NCI-H2171 treated with DMSO at 0.1 percent for 48 hours (cell line): ENCODE data around the gene CARD10.

Source experiments
- DNase-seq: peaks from one replicate; lab custom pipeline; 2025; lab: John Stamatoyannopoulos, UW

CARD10 gene

DNA sequence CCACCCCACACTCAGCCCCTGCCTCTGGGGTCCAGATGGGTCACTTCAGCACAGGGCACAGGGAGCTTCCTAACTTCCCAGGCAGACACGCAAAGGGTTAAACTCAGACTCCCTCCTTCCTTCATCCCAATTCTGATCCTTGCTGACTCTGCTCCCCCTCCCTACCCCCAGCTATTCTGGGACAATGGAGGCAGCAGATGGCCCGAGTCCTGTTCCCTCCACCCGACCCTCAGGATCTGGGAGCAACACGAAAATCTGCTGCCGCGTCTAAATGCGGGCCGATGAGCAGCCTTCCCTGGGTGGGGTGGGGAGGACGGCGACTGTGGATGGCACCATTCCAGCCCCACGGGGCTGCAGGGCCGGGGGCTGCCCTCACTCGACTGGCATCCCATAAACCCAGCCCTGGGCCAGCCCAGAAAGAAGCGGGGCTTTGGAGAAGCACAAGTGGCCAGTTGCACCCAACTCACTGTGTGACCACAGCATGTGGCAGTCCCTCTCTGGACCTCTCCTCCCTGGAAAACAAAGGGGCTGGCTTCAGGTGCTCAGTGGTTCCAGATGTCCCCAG, 51.7 kb downstream of the CARD10 start:
- DNase-seq: peak; percentile 93

DNA sequence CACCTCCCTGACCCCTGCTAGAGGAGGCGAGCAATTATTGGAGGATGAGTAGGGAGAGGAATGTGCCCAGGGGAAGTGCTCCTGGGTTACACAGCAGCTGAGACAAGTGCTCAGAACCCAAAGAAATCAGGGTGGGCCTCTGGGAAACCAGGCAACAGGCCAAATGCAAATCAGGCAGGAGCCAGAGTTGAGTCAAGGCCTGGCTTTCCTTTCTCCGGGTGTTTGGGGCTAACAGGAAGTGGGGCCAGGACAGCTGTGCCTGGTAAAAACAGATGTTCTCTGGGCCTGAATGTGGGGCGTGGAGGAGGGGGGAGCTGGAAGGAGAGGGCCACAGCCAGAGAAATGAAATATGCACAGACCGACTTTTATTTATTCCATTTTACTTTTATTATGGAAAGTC, 55.0 kb downstream of the CARD10 start:
- peak; percentile 91 for DNase-seq

DNA sequence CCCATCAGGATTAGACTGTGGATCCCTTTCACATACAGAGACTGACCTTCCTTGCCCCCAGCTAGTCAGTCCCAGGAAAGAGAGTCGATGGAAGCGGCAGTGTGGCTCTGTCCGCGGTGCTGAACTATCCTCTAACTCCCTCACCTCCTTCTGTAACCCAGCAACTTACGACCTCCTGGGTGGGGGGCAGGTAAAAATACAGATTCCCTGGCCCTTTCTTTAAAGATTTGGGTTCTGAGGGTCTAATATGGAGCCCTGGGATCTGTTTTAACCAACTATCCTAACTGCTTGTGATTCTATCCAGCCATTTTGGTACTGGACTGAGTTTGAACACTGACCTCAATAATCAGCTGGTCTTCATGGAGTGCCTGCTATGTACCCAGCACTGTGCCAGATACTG, 56.2 kb downstream of the CARD10 start:
- DNase-seq: no peak

DNA sequence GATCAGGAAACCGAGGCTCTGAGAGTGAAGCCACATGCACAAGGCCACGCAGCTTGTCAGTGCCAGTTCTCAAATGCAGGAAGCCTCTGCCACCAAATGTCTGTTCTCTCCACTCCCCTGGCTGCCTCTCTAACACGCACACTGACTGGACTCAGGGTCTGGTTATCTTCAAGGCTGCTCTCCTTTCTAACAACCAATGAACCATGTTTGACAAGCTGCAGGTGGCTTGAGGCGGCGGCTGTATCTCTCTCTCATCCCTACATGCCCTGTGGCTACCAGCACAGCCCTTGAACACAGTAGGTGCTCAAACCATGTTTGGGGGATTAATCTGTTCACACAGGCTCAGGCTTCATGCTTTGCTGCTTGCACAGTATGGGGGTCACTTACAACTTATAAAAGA, 56.8 kb downstream of the CARD10 start:
- no peak for DNase-seq

DNA sequence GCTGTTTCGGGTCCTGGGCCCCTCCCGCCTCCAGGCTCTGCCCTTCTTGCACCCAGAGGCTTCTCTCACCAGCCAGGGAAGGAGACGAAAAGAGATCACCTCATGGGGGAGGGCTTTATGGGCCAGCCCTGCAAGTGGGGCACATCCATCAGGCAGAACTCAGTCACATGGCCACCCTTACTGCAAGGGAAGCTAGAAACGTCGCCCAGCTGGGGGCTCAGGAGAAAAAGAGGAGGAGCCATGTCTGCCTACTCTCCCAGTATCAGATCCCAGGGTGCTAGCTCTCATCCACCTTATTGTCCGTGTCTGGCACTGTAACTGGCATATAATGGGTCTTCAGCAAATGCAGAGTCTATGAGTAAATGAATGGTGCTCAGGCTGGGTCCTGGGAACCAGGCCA, 57.3 kb downstream of the CARD10 start:
- DNase-seq: peak; percentile 72

DNA sequence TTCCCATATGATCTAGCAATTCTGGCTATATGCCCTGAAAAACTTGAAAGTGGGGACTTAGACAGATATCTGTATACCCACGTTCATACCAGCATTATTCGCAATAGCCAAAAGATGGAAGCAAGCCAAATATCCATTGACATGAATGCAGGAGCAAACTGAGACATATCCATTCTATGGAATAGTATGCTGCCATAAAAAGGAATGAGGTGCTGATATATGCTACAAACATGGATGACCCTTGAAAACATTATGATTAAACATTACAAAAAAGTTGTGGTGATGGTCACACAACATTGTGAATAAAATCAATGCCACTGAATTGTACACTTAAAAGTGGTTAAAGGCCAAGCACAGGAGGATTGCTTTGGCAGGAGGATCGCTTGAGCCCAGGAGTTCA, 58.5 kb downstream of the CARD10 start:
- no peak for DNase-seq

DNA sequence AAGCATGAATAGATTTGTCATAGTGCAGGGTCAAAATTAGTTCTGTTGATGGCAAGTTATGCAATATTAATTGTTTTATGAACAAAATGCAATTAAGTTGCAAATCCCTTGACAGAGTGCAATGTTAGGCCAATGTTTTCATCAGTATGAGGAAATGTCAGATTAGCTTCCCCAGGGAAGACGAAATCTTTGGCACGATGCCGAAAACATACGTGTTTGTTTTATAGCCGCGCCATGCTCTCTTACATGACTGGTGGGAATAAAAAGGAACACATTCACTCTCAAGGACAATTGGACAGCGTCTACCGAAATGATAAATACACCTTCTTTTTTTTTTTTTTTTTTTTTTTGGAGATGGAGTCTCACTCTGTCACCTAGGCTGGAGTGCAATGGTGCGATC, 60.0 kb downstream of the CARD10 start:
- peak; percentile 76 for DNase-seq

DNA sequence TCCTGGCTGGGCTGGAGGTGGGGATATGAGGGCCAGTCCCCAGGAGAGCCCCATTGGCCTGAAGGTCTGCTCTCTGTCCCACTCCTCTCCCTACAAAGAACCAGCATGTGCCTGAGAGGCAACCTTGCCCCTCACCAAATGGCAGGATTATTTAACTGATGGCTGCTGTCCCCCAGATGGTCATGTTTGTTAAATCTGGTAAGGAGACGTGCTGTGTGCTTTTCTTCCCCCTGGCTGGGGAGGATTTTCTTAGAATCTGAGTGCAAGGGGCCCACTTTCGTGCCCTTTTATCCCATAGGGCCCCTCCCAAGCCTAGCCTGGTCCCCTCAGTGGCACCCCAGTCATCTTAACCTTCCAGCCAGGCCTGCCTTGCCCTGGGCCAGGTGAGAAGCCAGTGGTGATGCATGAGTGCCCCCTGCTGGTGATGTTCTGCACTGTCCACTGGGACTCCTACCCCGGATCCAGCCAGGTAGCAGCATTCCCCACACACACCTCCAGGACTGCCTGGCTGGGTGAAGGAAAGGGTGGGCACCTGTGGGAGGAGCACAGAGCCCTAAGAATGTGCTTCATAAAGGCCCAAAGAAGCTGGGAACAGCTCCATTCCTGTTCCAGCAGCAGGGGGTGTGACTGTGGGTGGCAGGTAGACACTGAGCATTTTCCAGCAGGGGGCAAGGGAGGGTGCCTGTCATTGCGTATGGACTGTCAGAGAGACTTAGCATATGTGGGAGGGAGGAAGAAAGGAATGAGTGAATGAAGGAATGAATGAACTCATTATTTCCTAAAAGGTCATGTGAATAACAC, 61.9 kb downstream of the CARD10 start:
- peak; percentile 79 for DNase-seq

DNA sequence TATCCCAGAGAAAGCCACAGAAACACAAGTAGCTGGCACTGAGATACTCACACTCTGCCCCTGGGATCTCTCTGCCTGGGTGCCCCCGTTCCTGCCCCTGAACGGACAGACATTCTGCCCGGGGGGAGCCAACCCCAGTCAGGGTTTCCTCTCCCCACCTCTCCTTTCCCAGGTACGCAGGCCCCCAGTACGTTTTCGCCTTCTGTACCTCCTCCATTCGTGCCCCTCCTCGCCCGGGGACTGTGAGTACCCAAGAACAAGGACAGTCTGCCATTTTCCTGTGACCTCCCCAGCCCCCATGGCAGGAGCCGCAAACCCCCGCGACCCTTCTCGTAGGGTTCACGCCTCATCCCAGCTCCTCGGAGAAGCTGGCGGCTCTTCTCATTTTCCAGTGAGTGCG, 62.9 kb downstream of the CARD10 start:
- DNase-seq: no peak

DNA sequence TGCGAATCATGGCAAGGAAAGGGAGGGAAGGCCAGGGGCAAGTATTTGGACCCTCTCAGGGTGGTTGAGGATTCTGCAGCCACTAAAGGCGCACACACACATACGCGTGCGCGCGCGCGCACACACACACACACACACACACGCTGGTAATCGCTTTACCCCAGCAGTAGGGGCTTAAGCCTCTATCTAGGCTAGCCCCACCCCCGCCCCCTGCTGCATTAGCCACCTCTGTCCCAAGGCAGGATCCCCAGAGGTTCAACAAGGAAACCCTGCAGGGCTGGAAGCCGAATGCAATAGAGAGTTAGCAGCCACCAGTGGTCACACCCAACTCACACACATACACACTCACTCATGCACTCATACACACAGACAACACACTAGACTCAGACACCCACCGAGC, 63.3 kb downstream of the CARD10 start:
- no peak for DNase-seq

DNA sequence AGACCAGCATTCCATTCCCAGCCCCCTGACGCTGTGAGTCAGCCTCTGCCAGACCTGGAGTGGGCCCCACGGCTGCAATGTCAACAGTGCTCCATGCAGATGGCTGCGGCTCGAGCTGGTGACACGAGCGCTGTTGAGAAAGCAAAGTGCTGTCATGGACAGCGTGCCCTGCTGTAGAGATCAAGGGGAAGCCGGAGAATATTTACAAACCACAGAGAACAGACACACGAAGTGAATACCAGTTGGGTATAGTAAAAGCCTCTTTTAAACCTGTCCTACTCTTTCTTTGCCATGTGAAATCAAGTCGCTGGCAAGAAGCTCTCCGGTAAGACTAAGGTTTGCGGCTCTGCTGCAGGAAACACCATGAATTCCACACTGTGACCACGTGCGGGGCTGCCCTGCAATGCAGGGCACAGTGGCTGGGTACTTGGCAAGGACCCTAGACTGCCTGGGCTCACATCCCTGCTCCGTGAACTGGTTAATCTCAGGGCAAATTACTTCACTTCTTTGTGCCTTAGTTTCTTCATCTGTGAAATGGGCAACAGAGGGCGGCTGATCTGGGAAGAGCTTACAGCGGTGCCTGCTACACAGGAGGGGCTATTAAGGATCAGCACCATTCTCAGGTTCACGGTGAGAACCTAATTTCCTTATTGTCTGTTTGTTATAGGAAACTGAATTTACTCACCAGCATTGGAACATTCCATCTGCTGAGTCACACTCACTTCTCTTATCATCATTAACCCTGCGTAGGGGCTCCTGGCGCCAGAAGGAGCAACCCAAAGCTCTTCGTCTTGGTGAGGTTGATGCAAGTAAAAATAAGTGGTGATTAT, 64.1 kb downstream of the CARD10 start:
- DNase-seq: no peak

DNA sequence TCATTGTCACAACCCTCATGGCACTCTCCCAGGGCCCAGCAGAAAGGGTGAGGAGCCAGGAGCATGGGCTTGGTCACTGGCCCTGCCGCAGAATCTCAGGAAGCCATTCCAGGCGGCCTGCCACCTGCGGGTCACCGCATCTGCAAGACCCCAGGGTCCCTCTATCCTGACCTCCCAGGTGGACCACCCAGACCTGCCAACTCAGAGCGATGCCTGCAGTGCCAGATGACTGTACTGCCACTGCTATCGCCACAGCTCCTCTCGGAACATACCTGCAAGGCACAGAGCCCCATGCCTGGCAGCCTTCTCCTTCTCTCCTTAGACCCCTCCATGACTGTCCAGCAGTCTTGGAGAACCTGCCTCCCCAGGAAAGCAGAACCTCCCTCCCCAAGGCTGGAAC, 65.5 kb downstream of the CARD10 start:
- no peak for DNase-seq

DNA sequence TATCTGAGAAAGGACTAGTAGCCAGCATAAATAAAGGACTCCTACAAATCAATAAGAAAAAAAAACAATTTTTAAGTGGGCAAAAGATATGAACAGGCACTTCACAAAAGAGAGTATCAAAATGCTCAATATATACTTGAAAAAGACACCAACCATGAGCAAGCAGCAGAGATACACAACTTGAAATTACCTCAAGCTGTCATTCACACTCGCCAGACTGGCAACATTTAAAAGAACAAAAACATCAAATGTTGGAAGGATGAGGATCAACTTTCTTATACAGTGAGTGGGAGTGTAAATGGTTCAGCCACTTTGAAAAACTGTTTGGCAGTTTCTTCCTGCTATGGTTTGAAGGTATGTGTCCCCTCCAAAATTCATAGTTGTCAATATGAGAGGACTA, 68.0 kb downstream of the CARD10 start:
- no peak for DNase-seq

DNA sequence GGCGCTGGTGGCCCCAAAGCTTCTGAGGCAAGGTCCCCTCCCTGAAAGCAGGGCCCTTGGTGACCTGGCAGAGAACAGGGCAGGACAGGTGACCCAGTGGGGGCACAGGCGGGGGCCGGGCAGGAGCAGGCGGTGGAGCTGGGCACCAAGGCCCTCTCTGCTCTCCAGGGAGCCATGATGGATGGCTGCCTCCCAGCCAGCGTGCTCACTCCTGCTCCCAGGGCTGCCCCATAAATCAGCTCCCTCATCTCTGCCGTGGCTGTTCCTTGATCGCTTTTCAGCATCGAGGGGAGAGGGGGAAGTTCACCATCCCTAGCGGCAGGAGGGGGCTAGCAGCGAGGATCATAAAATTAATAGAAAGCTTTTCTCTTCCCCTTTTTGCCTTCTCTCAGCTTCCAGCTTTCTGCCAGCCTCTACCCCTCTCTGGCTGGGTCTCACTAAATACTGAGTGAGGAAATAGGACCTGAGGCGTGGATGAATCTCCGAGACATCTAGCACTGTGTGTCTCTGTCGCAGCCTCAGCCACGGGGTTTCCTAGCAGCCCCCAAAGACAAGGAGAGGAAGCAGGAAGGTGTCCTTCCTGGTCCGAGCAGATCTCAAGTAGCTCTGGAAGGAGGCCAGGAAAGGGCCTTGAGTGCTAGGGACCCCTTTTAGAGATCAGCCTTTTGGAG, 69.7 kb downstream of the CARD10 start:
- no peak for DNase-seq

DNA sequence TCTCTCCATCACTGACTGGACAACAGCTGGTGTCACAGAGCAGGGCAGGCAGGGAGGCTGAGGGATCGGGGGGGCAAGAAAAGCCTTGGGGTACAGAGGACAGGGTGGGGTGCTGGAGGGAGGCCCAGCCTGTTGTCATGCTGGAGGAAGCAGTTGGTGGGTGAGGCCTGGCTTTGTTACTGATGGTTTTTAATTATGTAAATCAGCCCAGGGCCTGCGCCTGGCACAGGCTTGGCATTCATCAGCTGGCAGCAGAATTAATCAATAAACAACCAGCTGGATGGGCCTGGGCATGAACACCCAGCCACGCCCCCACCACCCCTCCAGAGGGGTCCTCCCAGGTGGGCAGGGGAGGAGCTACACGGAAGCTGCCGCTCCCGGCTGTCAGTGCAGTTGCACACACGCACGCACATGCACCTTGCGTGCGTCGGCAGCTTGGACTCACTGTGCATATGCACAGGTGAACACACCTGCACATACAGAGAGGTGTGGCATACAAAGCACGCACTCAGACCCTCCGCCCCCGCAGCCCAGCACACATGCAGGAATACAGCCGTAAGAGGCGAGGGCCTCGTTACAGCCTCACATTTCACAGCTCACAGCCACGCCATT, 70.6 kb downstream of the CARD10 start:
- peak; percentile 96 for DNase-seq

DNA sequence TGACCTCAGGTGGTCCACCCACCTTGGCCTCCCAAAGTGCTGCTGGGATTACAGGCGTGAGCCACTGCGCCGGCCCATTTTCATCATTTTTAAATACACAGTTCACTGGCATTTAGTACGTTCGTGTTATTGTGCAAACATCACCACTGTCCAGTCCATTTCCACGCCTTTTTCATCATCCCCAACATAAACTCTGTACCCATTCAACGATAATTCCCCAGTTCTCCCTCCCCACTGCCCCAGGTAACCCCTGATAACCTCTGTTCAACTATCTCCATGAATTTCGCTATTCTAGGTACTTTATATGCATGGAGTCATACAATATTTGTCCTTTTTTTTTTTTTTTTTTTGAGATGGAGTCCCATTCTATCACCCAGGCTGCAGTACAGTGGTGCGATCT, 73.7 kb downstream of the CARD10 start:
- no peak for DNase-seq

DNA sequence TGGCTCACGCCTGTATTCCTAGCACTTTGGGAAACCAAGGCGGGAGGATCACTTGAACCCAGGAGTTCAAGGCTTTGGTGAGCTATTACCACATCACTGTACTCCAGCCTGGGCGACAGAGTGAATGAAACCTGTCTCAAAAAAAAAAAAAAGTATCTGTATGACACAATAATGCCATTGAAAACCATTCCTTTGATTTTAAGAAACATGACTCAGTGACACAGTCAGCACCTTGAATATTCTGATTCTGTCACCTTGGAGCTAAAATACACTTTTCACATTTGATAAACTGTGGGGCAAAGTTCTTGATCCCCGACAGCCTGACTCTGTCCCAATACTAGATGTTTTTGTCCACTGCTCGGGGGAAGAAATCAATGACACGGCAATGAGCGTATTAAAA, 75.2 kb downstream of the CARD10 start:
- DNase-seq: no peak

DNA sequence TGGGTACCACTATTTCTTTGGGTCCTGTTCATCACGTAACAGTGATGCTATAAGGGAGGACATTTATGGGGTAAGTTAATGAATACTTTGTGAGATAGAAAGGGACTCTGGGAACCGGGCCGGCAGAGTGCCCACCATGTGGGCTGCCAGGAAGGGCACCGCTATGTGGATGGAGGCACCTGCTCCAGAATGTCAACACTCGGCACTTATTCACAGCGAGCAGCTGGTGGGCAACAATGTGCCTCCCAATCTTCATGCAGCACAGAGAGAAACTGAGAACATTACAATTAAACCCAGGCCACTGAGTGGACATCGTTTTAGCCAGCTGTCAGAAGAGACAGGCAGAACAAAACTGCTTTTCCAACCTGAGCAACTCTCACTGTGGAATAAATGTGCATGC, 76.1 kb downstream of the CARD10 start:
- DNase-seq: no peak

DNA sequence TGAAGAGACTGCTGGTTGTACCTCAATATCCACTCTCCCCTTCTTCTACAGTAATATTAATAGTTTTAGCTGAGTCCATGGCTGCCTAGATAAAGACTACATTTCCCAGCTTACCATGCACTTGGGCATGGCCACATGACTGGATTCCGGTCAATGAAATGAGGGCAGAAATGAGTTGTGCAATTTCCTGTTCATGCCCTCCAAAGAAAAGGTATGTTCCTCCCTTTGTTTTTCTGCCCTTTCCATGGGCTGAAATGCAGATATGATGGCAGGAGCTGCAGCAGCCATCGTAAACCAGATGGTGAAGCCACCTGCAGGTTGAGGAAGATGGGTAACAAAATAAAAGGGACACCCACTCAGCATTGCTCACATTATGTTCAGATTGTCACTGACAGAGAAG, 76.7 kb downstream of the CARD10 start:
- DNase-seq: peak; percentile 68

DNA sequence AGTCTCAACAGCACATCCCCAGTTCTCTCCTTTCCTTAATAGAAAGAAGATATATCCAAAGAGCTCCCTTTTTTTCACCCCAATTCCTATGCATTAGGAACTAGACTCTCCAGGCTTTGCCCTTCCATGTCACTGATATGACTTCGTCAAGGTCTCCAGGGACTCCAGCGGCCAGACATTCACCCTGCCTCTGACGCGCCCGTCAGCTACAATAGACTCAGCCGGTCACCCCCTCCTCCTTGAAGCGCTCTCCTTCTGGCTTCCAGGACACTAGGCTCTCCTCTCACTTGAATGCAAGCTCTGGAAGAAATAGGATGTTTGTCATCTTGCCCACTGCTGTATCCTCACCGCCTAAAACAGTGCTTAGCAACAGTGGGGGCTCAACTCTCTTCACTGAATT, 77.1 kb downstream of the CARD10 start:
- no peak for DNase-seq

DNA sequence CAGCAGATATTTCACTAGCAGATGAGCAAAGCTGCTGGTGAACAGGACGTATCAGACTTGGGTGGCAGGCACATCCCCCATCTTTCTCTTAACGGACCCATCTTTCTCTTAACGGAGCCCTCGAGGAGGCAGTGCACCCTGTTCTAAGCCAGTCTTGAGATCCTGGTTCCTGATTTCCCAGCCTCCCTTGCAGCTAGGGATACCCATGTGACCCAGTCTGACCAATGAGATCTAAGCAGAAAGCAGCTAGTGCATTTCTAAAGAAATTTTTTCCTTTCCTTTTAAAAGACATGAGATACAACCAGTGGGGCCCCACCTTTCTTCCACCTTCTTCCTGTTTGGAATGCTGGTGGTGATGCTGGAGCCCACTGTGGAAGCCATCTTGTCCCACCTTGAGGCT, 78.3 kb downstream of the CARD10 start:
- DNase-seq: no peak
